Measurements from ENCODE around the gene DNMT3A.

- TF ChIP-seq CTCF (IDR thresholded peaks at IDR 0.05; ENCODE audit: insufficient read depth, low read depth, low read length) (no peak), EZH2 (IDR thresholded peaks at IDR 0.05; ENCODE audit: insufficient read depth, low read length) (no peak)
Observed at GRCh38 chr2:25338401-25338800, 3.3 kb downstream of the DNMT3A start.
